Panc1 (cell line): ENCODE measurements around the gene DAZAP1. TPM values are rescaled to one million over a fixed set of nuclear protein-coding genes. Genes with fewer than 3 reads are reported as not detected.

Experiments
- ATAC-seq: fragments of 200-7000 bp; cut with Tn5 transposase; 2 replicates; pipeline ENCODE4 v1.9.1; 2020; ENCODE audit warnings: mild to moderate bottlenecking, moderate library complexity
- BruUV-seq: library from RNA; stranded (reverse); fragments of 400-500 nt; replicated peaks from 2 replicates; lab custom pipeline; 2021; lab: Mats Ljungman, UMichigan
- CTCF ChIA-PET: fragments of 300-600 bp; sonication (Branson Sonifier 250); formaldehyde crosslinking; loops from one replicate; lab custom pipeline; 2022; ENCODE audit warnings: antibody characterized with exemption; lab: Charles Lee
- POLR2A ChIA-PET: fragments of 300-600 bp; sonication (Branson Sonifier 250); formaldehyde crosslinking; loops from one replicate; lab custom pipeline; 2022; ENCODE audit warnings: antibody characterized with exemption; lab: Charles Lee
- DNase-seq: peaks from one replicate; pipeline ENCODE4 v3.0.0-alpha.2; 2010; ENCODE audit warnings: low read depth, low spot score
- H3K27ac ChIP-seq: 2 replicates; pipeline ENCODE4 v1.5.1; 2011; ENCODE audit warnings: mild to moderate bottlenecking, low read length, inconsistent platforms
- H3K27me3 ChIP-seq: fragments of 200-500 bp; sonication (Bioruptor generic); 2 replicates; pipeline ENCODE4 v1.6.0; 2014; ENCODE audit warnings: low read length, inconsistent platforms; ENCODE audit not compliant: control insufficient read depth, insufficient read depth
- H3K36me3 ChIP-seq: fragments of 200-500 bp; sonication (Bioruptor generic); 2 replicates; pipeline ENCODE4 v1.5.1; 2014; ENCODE audit warnings: inconsistent platforms, mild to moderate bottlenecking, low read length, moderate library complexity; ENCODE audit not compliant: control insufficient read depth, insufficient read depth
- H3K4me1 ChIP-seq: 2 replicates; pipeline ENCODE4 v1.5.1; 2011; ENCODE audit warnings: inconsistent platforms, mild to moderate bottlenecking, low read length, moderate library complexity; ENCODE audit not compliant: control insufficient read depth, insufficient read depth
- H3K4me3 ChIP-seq, 2 experiments: 2 replicates each; pipeline ENCODE4 v1.5.1; 2011 to 2012; ENCODE audit warnings: low read depth in 2 of 2, low read length in 2 of 2, mild to moderate bottlenecking in 2 of 2, inconsistent platforms in 1 of 2, moderate library complexity in 1 of 2
- H3K9me3 ChIP-seq: fragments of 200-500 bp; sonication (Bioruptor generic); 2 replicates; pipeline ENCODE4 v1.5.1; 2014; ENCODE audit warnings: low read depth, mild to moderate bottlenecking, inconsistent platforms, low read length, moderate library complexity; ENCODE audit not compliant: control insufficient read depth, insufficient read depth
- POLR2AphosphoS5 ChIP-seq: IDR thresholded peaks from 2 replicates; pipeline ENCODE4 v1.6.1; 2012; ENCODE audit warnings: mild to moderate bottlenecking, low read depth, low read length, moderate library complexity
- SIN3A ChIP-seq: IDR thresholded peaks from 2 replicates; pipeline ENCODE4 v1.6.1; 2012; ENCODE audit warnings: low read depth, mild to moderate bottlenecking, low read length, moderate library complexity, borderline replicate concordance; ENCODE audit not compliant: insufficient read depth
- TCF7L2 ChIP-seq: IDR thresholded peaks from 2 replicates; pipeline ENCODE4 v1.6.1; 2011; ENCODE audit warnings: mild to moderate bottlenecking, low read depth, low read length, inconsistent platforms
- in situ Hi-C: cut with HindIII; loops from 2 replicates; pipeline ENCODE4 v1.10.0; 2016; ENCODE audit warnings: low sequenced_read_pairs, low pct_unique_long_range_greater_than_20kb
- intact Hi-C: fragments of 100-400 bp; cut with micrococcal nuclease; formaldehyde crosslinking; loops from one replicate; pipeline ENCODE4 v1.10.0; 2022; ENCODE audit not compliant: unreplicated experiment
- total RNA-seq: library from RNA; stranded (reverse); gene quantifications from one replicate; pipeline ENCODE4 v1.2.1, GENCODE V29; 2021; ENCODE audit not compliant: unreplicated experiment
- TF ChIP-seq, protein P1 (sequence below): fragments of 450-650 bp; IDR thresholded peaks from 2 replicates; pipeline ENCODE4 v1.5.1; 2017; ENCODE audit warnings: mild to moderate bottlenecking
- TF ChIP-seq, protein P2 (sequence below), 2 experiments: IDR thresholded peaks; 2 replicates each; pipeline ENCODE4 v1.6.1; 2011 to 2012; ENCODE audit warnings: low read depth in 2 of 2, control low read depth in 1 of 2, low read length in 1 of 2, mild to moderate bottlenecking in 1 of 2, moderate library complexity in 1 of 2; ENCODE audit not compliant: insufficient read depth in 1 of 2

The DAZAP1 gene
- total RNA-seq, 1 experiment from 2014 or later: 195 TPM

DNA sequence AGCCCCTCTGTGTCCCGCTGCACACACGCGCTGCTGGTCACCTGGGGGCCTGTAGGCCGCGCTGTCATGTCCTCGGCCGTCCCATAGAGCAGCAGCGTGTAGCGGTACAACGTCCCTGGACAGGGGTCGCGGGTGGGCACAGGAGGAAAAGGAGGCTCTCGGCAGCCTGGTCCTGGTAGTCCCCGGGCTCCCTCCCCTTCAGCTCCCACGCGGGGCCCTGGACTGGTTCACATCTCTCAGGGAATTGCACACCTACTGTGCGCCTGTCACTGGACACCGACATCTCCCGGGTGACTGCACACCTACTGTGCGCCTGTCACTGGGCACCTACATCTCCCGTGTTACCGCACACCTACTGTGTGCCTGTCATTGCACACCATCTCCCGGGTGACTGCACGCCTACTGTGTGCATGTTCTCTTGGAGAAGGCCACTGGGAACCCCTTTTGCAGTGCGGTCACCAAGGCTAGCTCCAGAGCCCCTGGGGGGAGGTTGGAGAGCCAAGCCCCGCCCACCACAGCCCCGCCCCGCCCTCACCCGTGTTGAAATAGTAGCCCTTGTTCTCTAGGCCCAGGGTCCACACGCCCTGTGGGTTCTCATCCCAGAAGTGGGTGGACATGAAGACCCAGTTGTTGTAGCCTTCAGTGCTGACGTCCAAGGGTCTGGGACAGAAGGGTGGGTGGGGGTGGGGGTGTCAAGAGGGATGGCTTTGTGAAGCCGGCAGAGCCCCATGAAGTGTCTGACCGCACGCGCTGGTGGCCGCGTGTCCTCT, 75.2 kb downstream of the DAZAP1 start:
- POLR2A ChIA-PET: no interaction called here
- Histone ChIP-seq H3K36me3 (no peaks in the 10 kb centered on the region; the same call in 1 of the 2 replicates), H3K4me1 (no peaks in the 10 kb centered on the region; the same call in 1 of the 2 replicates), H3K27ac (no peak overlapping the region), H3K9me3 (no peaks in the 10 kb centered on the region), H3K4me3 (no peak overlapping the region), H3K27me3 (no peaks in the 10 kb centered on the region)
- DNase-seq: no peak
- in situ Hi-C loops: no loop called here
- TF ChIP-seq TCF7L2 (no peak), POLR2AphosphoS5 (no peak), SIN3A (no peak)
- TF ChIP-seq, protein P1, sequence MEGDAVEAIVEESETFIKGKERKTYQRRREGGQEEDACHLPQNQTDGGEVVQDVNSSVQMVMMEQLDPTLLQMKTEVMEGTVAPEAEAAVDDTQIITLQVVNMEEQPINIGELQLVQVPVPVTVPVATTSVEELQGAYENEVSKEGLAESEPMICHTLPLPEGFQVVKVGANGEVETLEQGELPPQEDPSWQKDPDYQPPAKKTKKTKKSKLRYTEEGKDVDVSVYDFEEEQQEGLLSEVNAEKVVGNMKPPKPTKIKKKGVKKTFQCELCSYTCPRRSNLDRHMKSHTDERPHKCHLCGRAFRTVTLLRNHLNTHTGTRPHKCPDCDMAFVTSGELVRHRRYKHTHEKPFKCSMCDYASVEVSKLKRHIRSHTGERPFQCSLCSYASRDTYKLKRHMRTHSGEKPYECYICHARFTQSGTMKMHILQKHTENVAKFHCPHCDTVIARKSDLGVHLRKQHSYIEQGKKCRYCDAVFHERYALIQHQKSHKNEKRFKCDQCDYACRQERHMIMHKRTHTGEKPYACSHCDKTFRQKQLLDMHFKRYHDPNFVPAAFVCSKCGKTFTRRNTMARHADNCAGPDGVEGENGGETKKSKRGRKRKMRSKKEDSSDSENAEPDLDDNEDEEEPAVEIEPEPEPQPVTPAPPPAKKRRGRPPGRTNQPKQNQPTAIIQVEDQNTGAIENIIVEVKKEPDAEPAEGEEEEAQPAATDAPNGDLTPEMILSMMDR: no peak
- TF ChIP-seq, protein P2, sequence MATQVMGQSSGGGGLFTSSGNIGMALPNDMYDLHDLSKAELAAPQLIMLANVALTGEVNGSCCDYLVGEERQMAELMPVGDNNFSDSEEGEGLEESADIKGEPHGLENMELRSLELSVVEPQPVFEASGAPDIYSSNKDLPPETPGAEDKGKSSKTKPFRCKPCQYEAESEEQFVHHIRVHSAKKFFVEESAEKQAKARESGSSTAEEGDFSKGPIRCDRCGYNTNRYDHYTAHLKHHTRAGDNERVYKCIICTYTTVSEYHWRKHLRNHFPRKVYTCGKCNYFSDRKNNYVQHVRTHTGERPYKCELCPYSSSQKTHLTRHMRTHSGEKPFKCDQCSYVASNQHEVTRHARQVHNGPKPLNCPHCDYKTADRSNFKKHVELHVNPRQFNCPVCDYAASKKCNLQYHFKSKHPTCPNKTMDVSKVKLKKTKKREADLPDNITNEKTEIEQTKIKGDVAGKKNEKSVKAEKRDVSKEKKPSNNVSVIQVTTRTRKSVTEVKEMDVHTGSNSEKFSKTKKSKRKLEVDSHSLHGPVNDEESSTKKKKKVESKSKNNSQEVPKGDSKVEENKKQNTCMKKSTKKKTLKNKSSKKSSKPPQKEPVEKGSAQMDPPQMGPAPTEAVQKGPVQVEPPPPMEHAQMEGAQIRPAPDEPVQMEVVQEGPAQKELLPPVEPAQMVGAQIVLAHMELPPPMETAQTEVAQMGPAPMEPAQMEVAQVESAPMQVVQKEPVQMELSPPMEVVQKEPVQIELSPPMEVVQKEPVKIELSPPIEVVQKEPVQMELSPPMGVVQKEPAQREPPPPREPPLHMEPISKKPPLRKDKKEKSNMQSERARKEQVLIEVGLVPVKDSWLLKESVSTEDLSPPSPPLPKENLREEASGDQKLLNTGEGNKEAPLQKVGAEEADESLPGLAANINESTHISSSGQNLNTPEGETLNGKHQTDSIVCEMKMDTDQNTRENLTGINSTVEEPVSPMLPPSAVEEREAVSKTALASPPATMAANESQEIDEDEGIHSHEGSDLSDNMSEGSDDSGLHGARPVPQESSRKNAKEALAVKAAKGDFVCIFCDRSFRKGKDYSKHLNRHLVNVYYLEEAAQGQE (IDR thresholded peaks at IDR 0.05; ENCODE audit: insufficient read depth in 1 of 2, low read depth in 2 of 2, low read length in 1 of 2): no peak
- CTCF ChIA-PET: no interaction called here
- intact Hi-C loops: no loop called here
- no peak for ATAC-seq
- BruUV-seq: no TSS peak

DNA sequence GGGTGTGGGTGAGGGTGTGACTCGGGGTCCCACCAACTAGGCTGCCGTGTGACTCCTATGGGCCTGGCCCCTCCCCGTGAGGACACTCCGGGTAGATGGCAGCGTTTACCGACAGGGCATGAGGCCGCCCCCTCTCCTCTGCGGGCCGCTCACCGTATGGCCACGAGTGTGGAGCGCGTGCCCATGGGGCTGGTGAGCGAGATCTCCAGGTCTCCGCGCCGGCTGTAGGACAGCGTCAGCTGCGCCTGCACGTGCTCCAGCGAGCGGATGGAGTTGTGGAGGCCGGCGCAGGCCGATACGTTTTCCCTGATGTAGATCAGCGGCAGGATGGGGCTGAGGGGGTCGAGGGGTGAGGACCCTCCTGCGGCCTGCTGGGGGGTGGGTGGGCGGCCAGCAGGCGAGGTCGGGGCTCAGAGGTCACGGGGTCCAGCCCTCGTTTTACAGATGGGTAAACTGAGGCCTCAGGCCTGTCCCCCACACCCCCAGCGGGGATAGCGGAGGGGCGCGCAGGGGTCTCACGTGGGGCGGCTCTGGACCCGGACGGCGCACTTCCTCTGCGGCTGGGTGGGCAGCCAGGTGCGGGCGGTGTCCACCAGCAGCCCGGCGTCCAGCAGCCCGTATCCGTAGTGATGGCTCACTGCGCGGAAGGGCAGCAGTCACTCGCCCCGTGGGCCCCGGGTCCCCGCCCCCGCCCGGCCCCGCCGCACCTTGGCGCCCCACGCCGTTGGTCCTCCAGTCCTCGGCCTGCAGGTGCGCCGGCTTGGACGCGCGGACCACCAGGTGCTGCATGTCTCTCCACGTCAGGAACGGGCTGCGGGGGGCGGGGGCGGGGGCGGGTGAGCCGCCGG, 76.0 kb downstream of the DAZAP1 start:
- no TSS peak for BruUV-seq
- in situ Hi-C loops: no loop called here
- CTCF ChIA-PET: no interaction called here

More for the DNA sequence above, 76.0 kb downstream of the DAZAP1 start:
- no peaks in the 10 kb centered on the region; the same call in 1 of the 2 replicates for H3K36me3 ChIP-seq
- no peaks in the 10 kb centered on the region for H3K9me3 ChIP-seq
- POLR2A ChIA-PET: no interaction called here
- no peak overlapping the region for H3K4me3 ChIP-seq
- DNase-seq (no peak), ATAC-seq (no peak)
- H3K4me1 ChIP-seq: no peaks in the 10 kb centered on the region
- TF ChIP-seq TCF7L2 (no peak), POLR2AphosphoS5 (no peak), SIN3A (no peak)
- TF ChIP-seq, protein P2 (IDR thresholded peaks at IDR 0.05; ENCODE audit: insufficient read depth in 1 of 2, low read depth in 2 of 2, low read length in 1 of 2): no peak
- TF ChIP-seq, protein P1: no peak
- no peak overlapping the region for H3K27ac ChIP-seq
- intact Hi-C loops: no loop called here
- no peaks in the 10 kb centered on the region for H3K27me3 ChIP-seq
